Measurements from ENCODE around the gene SLC35G2.
"Not testable (repeated sequence)": the region's sequence is repeated elsewhere in the genome, so short reads cannot be mapped to it uniquely, and the experiment has no call there.

Gene SLC35G2

GRCh38 chr3:136891934-136892855, 73.3 kb downstream of the SLC35G2 start:
- no peak for TF ChIP-seq ZFX (IDR thresholded peaks at IDR 0.05; ENCODE audit: borderline replicate concordance)
- TF ChIP-seq, protein P1, sequence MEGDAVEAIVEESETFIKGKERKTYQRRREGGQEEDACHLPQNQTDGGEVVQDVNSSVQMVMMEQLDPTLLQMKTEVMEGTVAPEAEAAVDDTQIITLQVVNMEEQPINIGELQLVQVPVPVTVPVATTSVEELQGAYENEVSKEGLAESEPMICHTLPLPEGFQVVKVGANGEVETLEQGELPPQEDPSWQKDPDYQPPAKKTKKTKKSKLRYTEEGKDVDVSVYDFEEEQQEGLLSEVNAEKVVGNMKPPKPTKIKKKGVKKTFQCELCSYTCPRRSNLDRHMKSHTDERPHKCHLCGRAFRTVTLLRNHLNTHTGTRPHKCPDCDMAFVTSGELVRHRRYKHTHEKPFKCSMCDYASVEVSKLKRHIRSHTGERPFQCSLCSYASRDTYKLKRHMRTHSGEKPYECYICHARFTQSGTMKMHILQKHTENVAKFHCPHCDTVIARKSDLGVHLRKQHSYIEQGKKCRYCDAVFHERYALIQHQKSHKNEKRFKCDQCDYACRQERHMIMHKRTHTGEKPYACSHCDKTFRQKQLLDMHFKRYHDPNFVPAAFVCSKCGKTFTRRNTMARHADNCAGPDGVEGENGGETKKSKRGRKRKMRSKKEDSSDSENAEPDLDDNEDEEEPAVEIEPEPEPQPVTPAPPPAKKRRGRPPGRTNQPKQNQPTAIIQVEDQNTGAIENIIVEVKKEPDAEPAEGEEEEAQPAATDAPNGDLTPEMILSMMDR (IDR thresholded peaks at IDR 0.05): no peak
- H3K27ac ChIP-seq: no peak overlapping the region

- TF ChIP-seq, protein P1 (IDR thresholded peaks at IDR 0.05): no peak
- TF ChIP-seq ZFX (IDR thresholded peaks at IDR 0.05; ENCODE audit: borderline replicate concordance): no peak
- H3K27ac ChIP-seq: no peak overlapping the region
These were observed 75.0 kb downstream of the SLC35G2 start for GRCh38 chr3:136893848-136894443.

DNA sequence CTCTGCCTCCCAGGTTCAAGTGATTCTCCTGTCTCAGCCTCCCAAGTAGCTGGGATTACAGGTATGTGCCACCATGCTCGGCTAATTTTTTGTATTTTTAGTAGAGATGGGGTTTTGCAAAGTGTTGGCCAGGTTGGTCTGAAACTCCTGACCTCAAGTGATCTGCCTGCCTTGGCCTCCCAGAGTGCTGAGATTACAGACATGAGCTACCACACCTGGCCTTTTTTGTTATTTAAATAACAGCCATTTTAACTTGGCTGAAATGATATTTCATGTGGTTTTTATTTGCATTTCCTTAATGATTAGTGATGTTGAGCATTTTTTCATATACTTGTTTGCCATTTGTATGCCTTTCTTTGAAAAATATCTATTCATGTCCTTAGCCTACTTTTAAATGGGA, 78.2 kb downstream of the SLC35G2 start:
- not testable (repeated sequence) for H3K27ac ChIP-seq

DNA sequence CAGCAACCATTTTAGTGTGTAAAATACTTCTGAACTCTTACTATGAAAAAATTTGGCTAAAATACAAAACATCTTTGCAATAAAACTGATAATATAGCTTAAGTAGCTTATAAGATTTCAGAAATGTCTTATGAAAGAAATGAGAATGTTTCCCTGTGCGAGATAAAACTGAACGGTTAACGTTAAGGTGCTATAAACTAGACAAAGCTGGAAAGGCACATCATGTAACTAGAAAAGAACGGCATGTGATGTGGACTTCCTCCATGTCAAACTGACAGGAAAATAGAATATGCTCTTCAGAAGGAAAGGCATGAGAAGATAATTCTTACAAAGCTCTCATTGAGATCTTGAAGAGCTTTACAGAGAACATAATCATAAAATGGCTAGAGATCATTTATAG, 79.6 kb downstream of the SLC35G2 start:
- TF ChIP-seq ZFX (IDR thresholded peaks at IDR 0.05; ENCODE audit: borderline replicate concordance): no peak
- TF ChIP-seq, protein P1 (IDR thresholded peaks at IDR 0.05): no peak
- H3K27ac ChIP-seq: no peak overlapping the region

DNA sequence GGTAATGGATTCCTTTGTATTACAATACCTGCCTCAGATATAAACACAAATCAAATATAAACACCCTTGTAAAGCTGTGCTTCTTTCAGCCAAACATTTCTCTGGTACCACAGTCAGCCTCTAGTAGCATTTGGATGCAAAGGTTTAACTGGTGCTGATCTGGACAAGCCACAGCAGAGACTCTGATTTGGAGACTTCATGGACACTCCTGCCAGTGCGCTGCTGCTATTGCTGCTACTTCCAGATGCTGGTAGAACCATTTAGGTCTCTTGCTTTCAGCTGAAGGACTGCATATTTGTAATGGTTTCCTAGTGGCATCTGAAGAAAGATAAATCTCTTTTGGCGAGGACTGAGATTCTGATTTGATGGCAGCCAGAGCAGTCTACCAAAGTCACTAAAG, 80.0 kb downstream of the SLC35G2 start:
- TF ChIP-seq, protein P1 (IDR thresholded peaks at IDR 0.05): no peak
- no peak for TF ChIP-seq ZFX (IDR thresholded peaks at IDR 0.05; ENCODE audit: borderline replicate concordance)
- no peak overlapping the region for H3K27ac ChIP-seq

DNA sequence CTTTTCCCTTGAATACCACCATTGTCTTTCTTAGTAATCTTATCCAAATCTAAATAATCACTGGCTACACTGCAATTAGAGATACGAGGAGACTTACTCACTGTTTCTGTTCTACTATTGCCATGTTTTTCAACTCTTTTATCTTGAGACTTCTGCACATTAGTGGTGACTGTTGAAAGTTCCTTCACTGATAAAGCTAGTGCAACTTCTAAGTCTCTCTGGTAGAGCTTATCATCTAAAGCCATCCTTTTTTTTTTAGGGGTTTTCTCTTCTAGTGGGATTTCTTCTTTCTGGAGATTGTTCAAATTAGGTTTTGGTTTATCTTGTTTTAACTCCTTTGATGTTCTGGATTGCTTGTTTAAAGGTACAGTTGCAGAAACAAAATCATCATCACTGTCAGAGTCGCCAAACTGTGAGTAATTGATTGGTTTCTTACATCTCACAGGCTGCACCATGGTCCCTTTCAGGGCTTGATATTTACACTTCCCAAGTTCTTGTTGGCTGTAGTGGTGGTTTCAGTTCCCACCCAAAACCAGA, 80.8 kb downstream of the SLC35G2 start:
- no peak for TF ChIP-seq ZFX (IDR thresholded peaks at IDR 0.05; ENCODE audit: borderline replicate concordance)
- TF ChIP-seq, protein P1 (IDR thresholded peaks at IDR 0.05): no peak
- no peak overlapping the region for H3K27ac ChIP-seq

DNA sequence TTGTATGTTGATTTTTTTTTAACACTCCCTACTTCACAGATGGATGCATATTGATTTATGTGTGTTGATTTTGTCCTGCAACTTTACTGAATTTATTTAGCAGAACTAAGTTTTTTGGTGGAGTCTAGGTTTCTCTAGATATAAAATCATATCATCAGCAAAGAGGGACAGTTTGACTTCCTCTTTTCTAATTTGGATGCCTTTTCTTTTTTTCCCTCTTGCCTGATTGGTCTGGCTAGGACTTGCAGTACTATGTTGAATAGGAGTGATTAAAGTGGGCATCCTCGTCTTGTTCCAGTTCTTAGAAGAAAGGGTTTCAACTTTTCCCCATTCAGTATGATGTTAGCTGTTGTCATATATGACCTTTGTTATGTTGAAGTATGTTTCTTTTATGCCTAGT, 81.8 kb downstream of the SLC35G2 start:
- H3K27ac ChIP-seq: not testable (repeated sequence)

GRCh38 chr3:136901391-136901790, 82.5 kb downstream of the SLC35G2 start:
- no peak overlapping the region for H3K27ac ChIP-seq

DNA sequence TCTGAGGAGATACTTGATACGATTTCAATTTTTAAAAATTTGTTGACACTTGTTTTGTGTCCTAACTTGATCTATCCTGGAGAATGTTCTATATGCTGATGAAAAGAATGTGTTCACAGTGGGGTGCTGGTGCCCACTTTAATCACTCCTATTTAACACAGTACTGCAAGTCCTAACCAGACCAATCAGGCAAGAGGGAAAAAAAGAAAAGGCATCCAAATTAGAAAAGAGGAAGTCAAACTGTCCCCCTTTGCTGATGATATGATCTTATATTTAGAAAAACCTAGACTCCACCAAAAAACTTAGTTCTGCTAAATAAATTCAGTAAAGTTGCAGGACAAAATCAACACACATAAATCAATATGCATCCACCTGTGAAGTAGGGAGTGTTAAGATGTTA, 83.6 kb downstream of the SLC35G2 start:
- not testable (repeated sequence) for H3K27ac ChIP-seq

More at GRCh38 chr3:136901391-136901790, 82.5 kb downstream of the SLC35G2 start:
- TF ChIP-seq ZFX (IDR thresholded peaks at IDR 0.05; ENCODE audit: borderline replicate concordance): no peak
- TF ChIP-seq, protein P1 (IDR thresholded peaks at IDR 0.05): no peak

Measured in 22Rv1 (cell line).